HepG2 (cell line): Measurements from ENCODE around the gene C2orf81. TPM values are rescaled to one million over a fixed set of nuclear protein-coding genes. Genes with fewer than 3 reads are reported as not detected.

Source experiments
- DR1 ChIP-seq: sonication (generic); formaldehyde crosslinking; IDR thresholded peaks from 2 replicates; pipeline ENCODE4 v1.8.0; 2021; ENCODE audit warnings: mild to moderate bottlenecking, missing genetic modification reagents, inconsistent platforms
- KAT8 ChIP-seq: IDR thresholded peaks from 2 replicates; pipeline ENCODE4 v1.6.1; 2016; ENCODE audit warnings: missing genetic modification reagents, missing compliant biosample characterization
- MTF2 ChIP-seq: sonication (generic); formaldehyde crosslinking; IDR thresholded peaks from 2 replicates; pipeline ENCODE4 v1.5.0; 2020; ENCODE audit warnings: missing genetic modification reagents, borderline replicate concordance
- RFXAP ChIP-seq: sonication (generic); formaldehyde crosslinking; IDR thresholded peaks from 2 replicates; pipeline ENCODE4 v1.4.0; 2020; ENCODE audit warnings: missing genetic modification reagents, borderline replicate concordance
- RXRA ChIP-seq: sonication (generic); formaldehyde crosslinking; IDR thresholded peaks from 2 replicates; pipeline ENCODE4 v1.5.1; 2020; ENCODE audit warnings: missing genetic modification reagents
- STAT5B ChIP-seq: sonication (generic); formaldehyde crosslinking; IDR thresholded peaks from 2 replicates; pipeline ENCODE4 v1.4.0; 2020; ENCODE audit warnings: missing genetic modification reagents
- YY1 ChIP-seq: IDR thresholded peaks from 2 replicates; pipeline ENCODE4 v1.6.1; 2011; ENCODE audit warnings: low read length, low read depth, moderate library complexity, mild to moderate bottlenecking; ENCODE audit not compliant: insufficient read depth, insufficient replicate concordance
- ZNF263 ChIP-seq: sonication (generic); formaldehyde crosslinking; IDR thresholded peaks from 2 replicates; pipeline ENCODE4 v1.4.0; 2020; ENCODE audit warnings: missing genetic modification reagents
- ZNF274 ChIP-seq: sonication (generic); formaldehyde crosslinking; IDR thresholded peaks from 2 replicates; pipeline ENCODE4 v1.5.1; 2020; ENCODE audit warnings: mild to moderate bottlenecking, missing genetic modification reagents
- ZNF563 ChIP-seq: sonication (generic); formaldehyde crosslinking; IDR thresholded peaks from 2 replicates; pipeline ENCODE4 v1.8.0; 2022; ENCODE audit warnings: mild to moderate bottlenecking, moderate library complexity, missing genetic modification reagents
- ZNF747 ChIP-seq: sonication (generic); formaldehyde crosslinking; IDR thresholded peaks from 2 replicates; pipeline ENCODE4 v1.8.1; 2023; ENCODE audit warnings: missing genetic modification reagents, mild to moderate bottlenecking, borderline replicate concordance
- polyA plus RNA-seq, 8 experiments: library from polyadenylated mRNA; depleted of rRNA in 3 of 8; stranded (reverse) in 7 of 8; unstranded in 1 of 8; fragments of >200 nt; fragmentation: Illumina TruSeq in 4 of 8; extraction: Trizol in 4 of 8; gene quantifications; 2 replicates each; pipeline versions ENCODE4 v1.2.1 to v1.2.3, GENCODE V29; 2011 to 2016; ENCODE audit warnings: low read depth in 4 of 8, missing spikeins in 1 of 8, mixed read lengths in 1 of 8; ENCODE audit not compliant: insufficient read depth in 1 of 8
- total RNA-seq, 5 experiments: library from RNA; depleted of rRNA; stranded (reverse); fragments of >200 nt; fragmentation: Illumina TruSeq; extraction: Trizol; gene quantifications; 2 replicates each; pipeline ENCODE4 v1.2.3, GENCODE V29; 2016; ENCODE audit warnings: low read depth in 1 of 5
- TF ChIP-seq, protein P1 (sequence below): sonication (generic); formaldehyde crosslinking; IDR thresholded peaks from 2 replicates; pipeline ENCODE4 v1.5.1; 2020; ENCODE audit warnings: mild to moderate bottlenecking, missing genetic modification reagents, borderline replicate concordance
- TF ChIP-seq, protein P2 (sequence below): sonication (generic); formaldehyde crosslinking; IDR thresholded peaks from 2 replicates; pipeline ENCODE4 v1.4.0; 2020; ENCODE audit warnings: mild to moderate bottlenecking, missing genetic modification reagents
- TF ChIP-seq, protein P3 (sequence below): sonication (generic); formaldehyde crosslinking; IDR thresholded peaks from 2 replicates; pipeline ENCODE4 v1.9.0; 2021; ENCODE audit warnings: missing genetic modification reagents, borderline replicate concordance
- TF ChIP-seq, protein P4 (sequence below): IDR thresholded peaks from 2 replicates; pipeline ENCODE4 v1.6.1; 2016; ENCODE audit warnings: missing genetic modification reagents, missing compliant biosample characterization
- TF ChIP-seq, protein P5 (sequence below): IDR thresholded peaks from 2 replicates; pipeline ENCODE4 v1.6.1; 2016; ENCODE audit warnings: missing biosample characterization, missing genetic modification reagents, low read depth

The C2orf81 gene
- total and polyA plus RNA-seq, 2 of the 13 experiments (the other 11 are each of a cell fraction or from before 2014, with no cell fraction given), result 0.15 to 0.17 TPM

DNA sequence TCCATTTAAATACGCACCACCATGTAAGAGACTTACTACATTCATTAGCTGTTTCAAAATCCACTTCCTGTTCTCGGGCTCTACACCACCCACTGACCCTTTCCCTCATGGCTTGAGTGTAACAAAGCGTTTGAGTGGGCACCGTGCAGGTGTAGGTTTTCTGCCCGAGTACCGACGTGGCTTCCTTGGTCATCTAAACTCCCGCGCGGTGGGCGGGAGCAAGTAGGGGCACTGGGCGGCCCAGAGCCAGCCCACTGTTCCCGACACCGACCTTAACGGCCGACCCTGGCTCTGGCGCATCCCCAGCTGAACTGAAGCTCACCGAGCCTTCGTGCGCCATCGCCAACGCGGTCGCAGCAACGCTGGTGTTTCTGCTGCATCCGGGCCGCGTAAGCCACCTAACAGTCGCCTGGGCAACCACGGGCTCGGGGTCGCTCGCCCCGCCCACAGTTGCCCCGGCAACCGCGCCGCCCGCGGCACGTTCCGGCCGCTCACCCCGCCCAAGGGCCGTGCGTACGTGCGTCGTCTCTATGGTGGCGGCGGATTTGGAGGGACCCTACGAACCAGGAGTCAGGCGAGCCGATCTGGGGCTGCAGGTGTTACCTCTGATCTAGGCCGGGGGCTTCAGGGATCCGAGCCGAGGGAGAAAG is at the start of gene C2orf81, which contains the start of gene WDR54 (continued):
- TF ChIP-seq, protein P1, sequence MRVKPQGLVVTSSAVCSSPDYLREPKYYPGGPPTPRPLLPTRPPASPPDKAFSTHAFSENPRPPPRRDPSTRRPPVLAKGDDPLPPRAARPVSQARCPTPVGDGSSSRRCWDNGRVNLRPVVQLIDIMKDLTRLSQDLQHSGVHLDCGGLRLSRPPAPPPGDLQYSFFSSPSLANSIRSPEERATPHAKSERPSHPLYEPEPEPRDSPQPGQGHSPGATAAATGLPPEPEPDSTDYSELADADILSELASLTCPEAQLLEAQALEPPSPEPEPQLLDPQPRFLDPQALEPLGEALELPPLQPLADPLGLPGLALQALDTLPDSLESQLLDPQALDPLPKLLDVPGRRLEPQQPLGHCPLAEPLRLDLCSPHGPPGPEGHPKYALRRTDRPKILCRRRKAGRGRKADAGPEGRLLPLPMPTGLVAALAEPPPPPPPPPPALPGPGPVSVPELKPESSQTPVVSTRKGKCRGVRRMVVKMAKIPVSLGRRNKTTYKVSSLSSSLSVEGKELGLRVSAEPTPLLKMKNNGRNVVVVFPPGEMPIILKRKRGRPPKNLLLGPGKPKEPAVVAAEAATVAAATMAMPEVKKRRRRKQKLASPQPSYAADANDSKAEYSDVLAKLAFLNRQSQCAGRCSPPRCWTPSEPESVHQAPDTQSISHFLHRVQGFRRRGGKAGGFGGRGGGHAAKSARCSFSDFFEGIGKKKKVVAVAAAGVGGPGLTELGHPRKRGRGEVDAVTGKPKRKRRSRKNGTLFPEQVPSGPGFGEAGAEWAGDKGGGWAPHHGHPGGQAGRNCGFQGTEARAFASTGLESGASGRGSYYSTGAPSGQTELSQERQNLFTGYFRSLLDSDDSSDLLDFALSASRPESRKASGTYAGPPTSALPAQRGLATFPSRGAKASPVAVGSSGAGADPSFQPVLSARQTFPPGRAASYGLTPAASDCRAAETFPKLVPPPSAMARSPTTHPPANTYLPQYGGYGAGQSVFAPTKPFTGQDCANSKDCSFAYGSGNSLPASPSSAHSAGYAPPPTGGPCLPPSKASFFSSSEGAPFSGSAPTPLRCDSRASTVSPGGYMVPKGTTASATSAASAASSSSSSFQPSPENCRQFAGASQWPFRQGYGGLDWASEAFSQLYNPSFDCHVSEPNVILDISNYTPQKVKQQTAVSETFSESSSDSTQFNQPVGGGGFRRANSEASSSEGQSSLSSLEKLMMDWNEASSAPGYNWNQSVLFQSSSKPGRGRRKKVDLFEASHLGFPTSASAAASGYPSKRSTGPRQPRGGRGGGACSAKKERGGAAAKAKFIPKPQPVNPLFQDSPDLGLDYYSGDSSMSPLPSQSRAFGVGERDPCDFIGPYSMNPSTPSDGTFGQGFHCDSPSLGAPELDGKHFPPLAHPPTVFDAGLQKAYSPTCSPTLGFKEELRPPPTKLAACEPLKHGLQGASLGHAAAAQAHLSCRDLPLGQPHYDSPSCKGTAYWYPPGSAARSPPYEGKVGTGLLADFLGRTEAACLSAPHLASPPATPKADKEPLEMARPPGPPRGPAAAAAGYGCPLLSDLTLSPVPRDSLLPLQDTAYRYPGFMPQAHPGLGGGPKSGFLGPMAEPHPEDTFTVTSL, result 0 out of 2 replicates have a peak, but pooled peaks have one; percentile 41
- TF ChIP-seq RFXAP (CRISPR knock-in tag) (peak; percentile 73; the same call in 1 of the 2 replicates), YY1 (peak; percentile 70), MTF2 (CRISPR knock-in tag) (no peak), ZNF263 (CRISPR knock-in tag) (no peak; the same call in 1 of the 2 replicates), RXRA (CRISPR knock-in tag) (peak; percentile 77), STAT5B (CRISPR knock-in tag) (no peak), ZNF747 (CRISPR knock-in tag) (0 out of 2 replicates have a peak, but pooled peaks have one; percentile 33), KAT8 (CRISPR knock-in tag) (no peak; the same call in 1 of the 2 replicates), DR1 (CRISPR knock-in tag) (peak; percentile 55), ZNF563 (CRISPR knock-in tag) (peak; percentile 61; the same call in 1 of the 2 replicates), ZNF274 (CRISPR knock-in tag) (peak; percentile 95)
- TF ChIP-seq, protein P2, sequence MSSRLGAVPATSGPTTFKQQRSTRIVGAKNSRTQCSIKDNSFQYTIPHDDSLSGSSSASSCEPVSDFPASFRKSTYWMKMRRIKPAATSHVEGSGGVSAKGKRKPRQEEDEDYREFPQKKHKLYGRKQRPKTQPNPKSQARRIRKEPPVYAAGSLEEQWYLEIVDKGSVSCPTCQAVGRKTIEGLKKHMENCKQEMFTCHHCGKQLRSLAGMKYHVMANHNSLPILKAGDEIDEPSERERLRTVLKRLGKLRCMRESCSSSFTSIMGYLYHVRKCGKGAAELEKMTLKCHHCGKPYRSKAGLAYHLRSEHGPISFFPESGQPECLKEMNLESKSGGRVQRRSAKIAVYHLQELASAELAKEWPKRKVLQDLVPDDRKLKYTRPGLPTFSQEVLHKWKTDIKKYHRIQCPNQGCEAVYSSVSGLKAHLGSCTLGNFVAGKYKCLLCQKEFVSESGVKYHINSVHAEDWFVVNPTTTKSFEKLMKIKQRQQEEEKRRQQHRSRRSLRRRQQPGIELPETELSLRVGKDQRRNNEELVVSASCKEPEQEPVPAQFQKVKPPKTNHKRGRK (CRISPR knock-in tag), result 0 out of 2 replicates have a peak, but pooled peaks have one; percentile 48
- TF ChIP-seq, protein P3, sequence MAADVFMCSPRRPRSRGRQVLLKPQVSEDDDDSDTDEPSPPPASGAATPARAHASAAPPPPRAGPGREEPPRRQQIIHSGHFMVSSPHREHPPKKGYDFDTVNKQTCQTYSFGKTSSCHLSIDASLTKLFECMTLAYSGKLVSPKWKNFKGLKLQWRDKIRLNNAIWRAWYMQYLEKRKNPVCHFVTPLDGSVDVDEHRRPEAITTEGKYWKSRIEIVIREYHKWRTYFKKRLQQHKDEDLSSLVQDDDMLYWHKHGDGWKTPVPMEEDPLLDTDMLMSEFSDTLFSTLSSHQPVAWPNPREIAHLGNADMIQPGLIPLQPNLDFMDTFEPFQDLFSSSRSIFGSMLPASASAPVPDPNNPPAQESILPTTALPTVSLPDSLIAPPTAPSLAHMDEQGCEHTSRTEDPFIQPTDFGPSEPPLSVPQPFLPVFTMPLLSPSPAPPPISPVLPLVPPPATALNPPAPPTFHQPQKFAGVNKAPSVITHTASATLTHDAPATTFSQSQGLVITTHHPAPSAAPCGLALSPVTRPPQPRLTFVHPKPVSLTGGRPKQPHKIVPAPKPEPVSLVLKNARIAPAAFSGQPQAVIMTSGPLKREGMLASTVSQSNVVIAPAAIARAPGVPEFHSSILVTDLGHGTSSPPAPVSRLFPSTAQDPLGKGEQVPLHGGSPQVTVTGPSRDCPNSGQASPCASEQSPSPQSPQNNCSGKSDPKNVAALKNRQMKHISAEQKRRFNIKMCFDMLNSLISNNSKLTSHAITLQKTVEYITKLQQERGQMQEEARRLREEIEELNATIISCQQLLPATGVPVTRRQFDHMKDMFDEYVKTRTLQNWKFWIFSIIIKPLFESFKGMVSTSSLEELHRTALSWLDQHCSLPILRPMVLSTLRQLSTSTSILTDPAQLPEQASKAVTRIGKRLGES (CRISPR knock-in tag), result no peak
- TF ChIP-seq, protein P4, sequence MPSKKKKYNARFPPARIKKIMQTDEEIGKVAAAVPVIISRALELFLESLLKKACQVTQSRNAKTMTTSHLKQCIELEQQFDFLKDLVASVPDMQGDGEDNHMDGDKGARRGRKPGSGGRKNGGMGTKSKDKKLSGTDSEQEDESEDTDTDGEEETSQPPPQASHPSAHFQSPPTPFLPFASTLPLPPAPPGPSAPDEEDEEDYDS (CRISPR knock-in tag), result no peak
- TF ChIP-seq, protein P5, sequence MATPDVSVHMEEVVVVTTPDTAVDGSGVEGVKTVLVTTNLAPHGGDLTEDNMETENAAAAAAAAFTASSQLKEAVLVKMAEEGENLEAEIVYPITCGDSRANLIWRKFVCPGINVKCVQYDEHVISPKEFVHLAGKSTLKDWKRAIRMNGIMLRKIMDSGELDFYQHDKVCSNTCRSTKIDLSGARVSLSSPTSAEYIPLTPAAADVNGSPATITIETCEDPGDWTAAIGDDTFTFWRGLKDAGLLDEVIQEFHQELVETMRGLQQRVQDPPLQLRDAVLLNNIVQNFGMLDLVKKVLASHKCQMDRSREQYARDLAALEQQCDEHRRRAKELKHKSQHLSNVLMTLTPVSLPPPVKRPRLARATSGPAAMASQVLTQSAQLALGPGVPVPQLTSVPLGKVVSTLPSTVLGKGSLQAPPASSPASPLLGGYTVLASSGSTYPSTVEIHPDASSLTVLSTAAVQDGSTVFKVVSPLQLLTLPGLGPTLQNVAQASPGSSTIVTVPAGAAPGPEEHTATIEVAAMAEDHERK, result peak; percentile 93
